ENCODE measurements around the gene ANXA11.

DNA sequence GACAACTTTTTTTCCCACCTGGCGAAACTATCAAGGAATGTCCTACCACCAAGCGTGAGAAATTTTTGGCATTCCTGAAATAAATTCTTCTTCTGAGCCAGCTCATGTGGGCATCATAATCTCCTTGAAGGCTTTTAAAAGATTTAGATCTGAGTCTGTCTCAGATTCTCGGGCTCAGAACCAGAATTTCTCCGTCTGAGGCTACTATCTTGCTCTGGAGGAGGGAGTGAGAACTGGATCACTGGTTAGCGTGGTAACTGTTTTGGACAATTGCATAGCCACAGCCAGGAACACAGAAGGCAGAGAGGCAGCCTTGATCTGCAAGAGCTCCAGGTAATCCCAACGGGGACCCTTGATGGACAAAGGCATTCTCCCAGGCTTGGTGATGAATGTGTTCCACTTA, 73.8 kb downstream of the ANXA11 start:
- TF ChIP-seq, protein P1, sequence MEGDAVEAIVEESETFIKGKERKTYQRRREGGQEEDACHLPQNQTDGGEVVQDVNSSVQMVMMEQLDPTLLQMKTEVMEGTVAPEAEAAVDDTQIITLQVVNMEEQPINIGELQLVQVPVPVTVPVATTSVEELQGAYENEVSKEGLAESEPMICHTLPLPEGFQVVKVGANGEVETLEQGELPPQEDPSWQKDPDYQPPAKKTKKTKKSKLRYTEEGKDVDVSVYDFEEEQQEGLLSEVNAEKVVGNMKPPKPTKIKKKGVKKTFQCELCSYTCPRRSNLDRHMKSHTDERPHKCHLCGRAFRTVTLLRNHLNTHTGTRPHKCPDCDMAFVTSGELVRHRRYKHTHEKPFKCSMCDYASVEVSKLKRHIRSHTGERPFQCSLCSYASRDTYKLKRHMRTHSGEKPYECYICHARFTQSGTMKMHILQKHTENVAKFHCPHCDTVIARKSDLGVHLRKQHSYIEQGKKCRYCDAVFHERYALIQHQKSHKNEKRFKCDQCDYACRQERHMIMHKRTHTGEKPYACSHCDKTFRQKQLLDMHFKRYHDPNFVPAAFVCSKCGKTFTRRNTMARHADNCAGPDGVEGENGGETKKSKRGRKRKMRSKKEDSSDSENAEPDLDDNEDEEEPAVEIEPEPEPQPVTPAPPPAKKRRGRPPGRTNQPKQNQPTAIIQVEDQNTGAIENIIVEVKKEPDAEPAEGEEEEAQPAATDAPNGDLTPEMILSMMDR (conservative IDR thresholded peaks at IDR 0.05 in 1 of 2, IDR thresholded peaks at IDR 0.05 in 1 of 2; ENCODE audit: low read depth in 1 of 2, low read length in 2 of 2): no peak
- TF ChIP-seq EZH2 (IDR thresholded peaks at IDR 0.05; ENCODE audit: low read length, missing control alignments): no peak
